ENCODE results near the gene CHPF. TPM values are rescaled to one million over a fixed set of nuclear protein-coding genes. Genes with fewer than 3 reads are reported as not detected.

The CHPF gene
- total and polyA plus RNA-seq, 10 of the 15 experiments (the other 5 are each of a cell fraction or from before 2014, with no cell fraction given) = 0.09 to 17.4 (median 8.3) TPM; not detected in 1

DNA sequence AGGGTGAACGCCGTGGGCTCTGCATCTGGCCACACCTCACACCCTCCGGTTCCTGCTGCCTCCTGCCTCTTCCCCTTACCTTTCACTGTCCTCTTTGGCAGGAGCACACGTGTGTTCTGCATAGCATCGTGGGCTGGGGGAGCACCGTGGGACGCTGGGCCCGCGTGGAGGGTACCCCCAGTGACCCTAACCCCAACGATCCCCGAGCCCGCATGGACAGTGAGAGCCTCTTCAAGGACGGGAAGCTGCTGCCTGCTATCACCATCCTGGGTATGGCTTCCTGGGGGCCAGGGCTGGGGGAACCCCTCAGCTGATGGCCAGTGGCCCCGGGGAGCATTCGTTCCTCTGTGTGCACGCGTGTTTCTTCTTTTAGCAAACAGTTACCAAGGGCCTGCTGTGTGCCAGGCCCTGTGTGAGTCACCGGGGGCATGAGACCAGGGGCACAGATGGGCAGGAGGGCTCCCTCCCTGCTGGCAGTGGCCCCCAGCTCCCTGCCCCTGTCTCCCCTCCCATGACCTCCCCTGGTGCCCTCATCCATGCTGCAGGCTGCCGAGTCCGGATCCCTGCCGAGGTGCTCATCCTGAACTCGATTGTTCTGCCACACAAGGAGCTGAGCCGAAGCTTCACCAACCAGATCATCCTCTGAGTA lies 37.3 kb downstream of the CHPF start:
- no peak overlapping the region for H3K4me3 ChIP-seq
- intact Hi-C loops (cut with micrococcal nuclease; ENCODE audit: unreplicated experiment) = no loop called here
- peaks cover 0 to 7% of the 10 kb centered on the region in 2 experiments; a peak in 2 of 4 replicates for H3K36me3 ChIP-seq (ENCODE audit: control insufficient read depth in 2 of 2, insufficient read depth in 2 of 2, low read length in 1 of 2)
- ChIA-PET SMC1A (ENCODE audit: uncharacterized antibody, unreplicated experiment) (no interaction called here), CTCF (no interaction called here), POLR2A (no interaction called here), RAD21 (ENCODE audit: unreplicated experiment) (no interaction called here)
- no peak overlapping the region for H2AFZ ChIP-seq (ENCODE audit: control insufficient read depth, low read depth, low read length)
- H4K20me1 ChIP-seq (ENCODE audit: control insufficient read depth, insufficient read depth) = no peaks in the 10 kb centered on the region
- no peak for TF ChIP-seq ZBED1 (IDR thresholded peaks at IDR 0.05; ENCODE audit: borderline replicate concordance)
- TF ChIP-seq, protein P1, sequence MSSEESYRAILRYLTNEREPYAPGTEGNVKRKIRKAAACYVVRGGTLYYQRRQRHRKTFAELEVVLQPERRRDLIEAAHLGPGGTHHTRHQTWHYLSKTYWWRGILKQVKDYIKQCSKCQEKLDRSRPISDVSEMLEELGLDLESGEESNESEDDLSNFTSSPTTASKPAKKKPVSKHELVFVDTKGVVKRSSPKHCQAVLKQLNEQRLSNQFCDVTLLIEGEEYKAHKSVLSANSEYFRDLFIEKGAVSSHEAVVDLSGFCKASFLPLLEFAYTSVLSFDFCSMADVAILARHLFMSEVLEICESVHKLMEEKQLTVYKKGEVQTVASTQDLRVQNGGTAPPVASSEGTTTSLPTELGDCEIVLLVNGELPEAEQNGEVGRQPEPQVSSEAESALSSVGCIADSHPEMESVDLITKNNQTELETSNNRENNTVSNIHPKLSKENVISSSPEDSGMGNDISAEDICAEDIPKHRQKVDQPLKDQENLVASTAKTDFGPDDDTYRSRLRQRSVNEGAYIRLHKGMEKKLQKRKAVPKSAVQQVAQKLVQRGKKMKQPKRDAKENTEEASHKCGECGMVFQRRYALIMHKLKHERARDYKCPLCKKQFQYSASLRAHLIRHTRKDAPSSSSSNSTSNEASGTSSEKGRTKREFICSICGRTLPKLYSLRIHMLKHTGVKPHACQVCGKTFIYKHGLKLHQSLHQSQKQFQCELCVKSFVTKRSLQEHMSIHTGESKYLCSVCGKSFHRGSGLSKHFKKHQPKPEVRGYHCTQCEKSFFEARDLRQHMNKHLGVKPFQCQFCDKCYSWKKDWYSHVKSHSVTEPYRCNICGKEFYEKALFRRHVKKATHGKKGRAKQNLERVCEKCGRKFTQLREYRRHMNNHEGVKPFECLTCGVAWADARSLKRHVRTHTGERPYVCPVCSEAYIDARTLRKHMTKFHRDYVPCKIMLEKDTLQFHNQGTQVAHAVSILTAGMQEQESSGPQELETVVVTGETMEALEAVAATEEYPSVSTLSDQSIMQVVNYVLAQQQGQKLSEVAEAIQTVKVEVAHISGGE (CRISPR knock-in tag; IDR thresholded peaks at IDR 0.05) = no peak
- no peak for TF ChIP-seq BHLHE40 (IDR thresholded peaks at IDR 0.05; ENCODE audit: borderline replicate concordance in 1 of 2, low read depth in 2 of 2, low read length in 1 of 2)
- no peak for TF ChIP-seq KLF5 (IDR thresholded peaks at IDR 0.05; ENCODE audit: partially characterized antibody)
- no peak for TF ChIP-seq DPF2 (IDR thresholded peaks at IDR 0.05)
- TF ChIP-seq, protein P2, sequence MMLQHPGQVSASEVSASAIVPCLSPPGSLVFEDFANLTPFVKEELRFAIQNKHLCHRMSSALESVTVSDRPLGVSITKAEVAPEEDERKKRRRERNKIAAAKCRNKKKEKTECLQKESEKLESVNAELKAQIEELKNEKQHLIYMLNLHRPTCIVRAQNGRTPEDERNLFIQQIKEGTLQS (IDR thresholded peaks at IDR 0.05; ENCODE audit: borderline replicate concordance, extremely low read depth, low read depth, low read length) = no peak
- TF ChIP-seq MXI1 (IDR thresholded peaks at IDR 0.05; ENCODE audit: low read depth, low read length) = no peak
- no peak for TF ChIP-seq ATF7 (IDR thresholded peaks at IDR 0.05; ENCODE audit: low read depth)
- TF ChIP-seq NBN (IDR thresholded peaks at IDR 0.05) = no peak
- TF ChIP-seq SIN3A (IDR thresholded peaks at IDR 0.05; ENCODE audit: low read depth, low read length) = no peak
- no peak for TF ChIP-seq KDM1A (IDR thresholded peaks at IDR 0.05; ENCODE audit: borderline replicate concordance)
- TF ChIP-seq FOS (IDR thresholded peaks at IDR 0.05; ENCODE audit: borderline replicate concordance, extremely low read depth, insufficient read length) = no peak
- no peak for TF ChIP-seq RFX5 (IDR thresholded peaks at IDR 0.05; ENCODE audit: low read depth, low read length)
- TF ChIP-seq CHD1 (IDR thresholded peaks at IDR 0.05; ENCODE audit: low read depth, low read length) = no peak
- TF ChIP-seq SMAD1 (IDR thresholded peaks at IDR 0.05; ENCODE audit: low read depth, partially characterized antibody) = no peak
- TF ChIP-seq CEBPB (IDR thresholded peaks at IDR 0.05; ENCODE audit: borderline replicate concordance in 1 of 2, low read depth in 2 of 2, low read length in 2 of 2) = no peak
- TF ChIP-seq CBX5 (IDR thresholded peaks at IDR 0.05; ENCODE audit: low read depth) = no peak
- TF ChIP-seq POU2F2 (IDR thresholded peaks at IDR 0.05; ENCODE audit: borderline replicate concordance, low read depth, low read length) = no peak
- DNase-seq (ENCODE audit: low read depth, low spot score) (no peak), FAIRE-seq (no peak), ATAC-seq (no peak)
- H3K9me3 ChIP-seq (replicated peaks; ENCODE audit: control insufficient read depth, insufficient read depth, low read length) = no peaks in the 10 kb centered on the region
- H3K27me3 ChIP-seq (replicated peaks in 1 of 2; ENCODE audit: control insufficient read depth in 2 of 2, insufficient read depth in 2 of 2, low read length in 1 of 2) = peaks cover 1 to 3% of the 10 kb centered on the region in 2 experiments; a peak in 3 of 4 replicates
- H3K4me2 ChIP-seq (ENCODE audit: control insufficient read depth, insufficient read depth) = no peak overlapping the region
- in situ Hi-C loops (cut with MboI) = no loop called here
- no peaks in the 10 kb centered on the region for H3K4me1 ChIP-seq (ENCODE audit: control insufficient read depth, insufficient read depth, low read length)
- H3K79me2 ChIP-seq (ENCODE audit: control insufficient read depth, insufficient read depth, low read length) = no peaks in the 10 kb centered on the region
- H3K27ac ChIP-seq (ENCODE audit: control insufficient read depth, insufficient read depth) = no peak overlapping the region
- WGBS (ENCODE audit: insufficient coverage, insufficient replicate concordance, low lambda C conversion rate, missing lambda C conversion rate) = 84% methylated on average over 21 of the region's 23 CpGs
- H3K9ac ChIP-seq (ENCODE audit: control insufficient read depth, insufficient read depth, low read length) = no peak overlapping the region
- BruUV-seq (replicated peaks) = no TSS peak

Measured in GM12878 (cell line).